Immature natural killer cell (primary cell): ENCODE results near the gene ZNF652. TPM values are rescaled to one million over a fixed set of nuclear protein-coding genes. Genes with fewer than 3 reads are reported as not detected.
"Not testable (repeated sequence)": the region's sequence is repeated elsewhere in the genome, so short reads cannot be mapped to it uniquely, and the experiment has no call there.

ENCODE experiments used
- DNase-seq, 3 donors: peaks; one replicate each; pipeline ENCODE4 v3.0.0; 2022; ENCODE audit warnings: mixed read lengths in 1 of 3
- H3K27ac Mint-ChIP-seq, 6 donors: one replicate each; pipeline ENCODE4 v1.8.0; 2020; ENCODE audit warnings: mixed read lengths in 6 of 6, mild to moderate bottlenecking in 5 of 6, inconsistent platforms in 4 of 6, moderate library complexity in 3 of 6
- H3K27me3 Mint-ChIP-seq, 3 donors: one replicate each; pipeline ENCODE4 v1.8.0; 2020 to 2021; ENCODE audit warnings: low read depth in 3 of 3, mild to moderate bottlenecking in 3 of 3, mixed read lengths in 3 of 3, moderate library complexity in 3 of 3, inconsistent platforms in 1 of 3
- H3K36me3 Mint-ChIP-seq, 3 donors: one replicate each; pipeline ENCODE4 v1.8.0; 2020; ENCODE audit warnings: mixed read lengths in 3 of 3, inconsistent platforms in 2 of 3, mild to moderate bottlenecking in 2 of 3
- H3K4me1 Mint-ChIP-seq, 2 donors: one replicate each; pipeline ENCODE4 v1.8.0; 2020; ENCODE audit warnings: inconsistent platforms in 2 of 2, mild to moderate bottlenecking in 2 of 2, mixed read lengths in 2 of 2, moderate library complexity in 1 of 2
- H3K4me3 Mint-ChIP-seq, 5 donors: one replicate each; pipeline ENCODE4 v1.8.0; 2020; ENCODE audit warnings: mild to moderate bottlenecking in 5 of 5, mixed read lengths in 5 of 5, inconsistent platforms in 3 of 5, moderate library complexity in 3 of 5
- H3K9me3 Mint-ChIP-seq, 6 donors: one replicate each; pipeline ENCODE4 v1.8.0; 2020; ENCODE audit warnings: mild to moderate bottlenecking in 6 of 6, mixed read lengths in 6 of 6, inconsistent platforms in 4 of 6, moderate library complexity in 3 of 6
- polyA plus RNA-seq, 3 donors: library from polyadenylated mRNA; unstranded; fragments of 300-500 nt; fragmentation: Illumina TruSeq; gene quantifications; one replicate each; pipeline ENCODE4 v1.2.3, GENCODE V29; 2021

The ZNF652 gene
- polyA plus RNA-seq, 3 donors from 2014 or later = 9.7 to 25.8 (median 16.0) TPM

DNA sequence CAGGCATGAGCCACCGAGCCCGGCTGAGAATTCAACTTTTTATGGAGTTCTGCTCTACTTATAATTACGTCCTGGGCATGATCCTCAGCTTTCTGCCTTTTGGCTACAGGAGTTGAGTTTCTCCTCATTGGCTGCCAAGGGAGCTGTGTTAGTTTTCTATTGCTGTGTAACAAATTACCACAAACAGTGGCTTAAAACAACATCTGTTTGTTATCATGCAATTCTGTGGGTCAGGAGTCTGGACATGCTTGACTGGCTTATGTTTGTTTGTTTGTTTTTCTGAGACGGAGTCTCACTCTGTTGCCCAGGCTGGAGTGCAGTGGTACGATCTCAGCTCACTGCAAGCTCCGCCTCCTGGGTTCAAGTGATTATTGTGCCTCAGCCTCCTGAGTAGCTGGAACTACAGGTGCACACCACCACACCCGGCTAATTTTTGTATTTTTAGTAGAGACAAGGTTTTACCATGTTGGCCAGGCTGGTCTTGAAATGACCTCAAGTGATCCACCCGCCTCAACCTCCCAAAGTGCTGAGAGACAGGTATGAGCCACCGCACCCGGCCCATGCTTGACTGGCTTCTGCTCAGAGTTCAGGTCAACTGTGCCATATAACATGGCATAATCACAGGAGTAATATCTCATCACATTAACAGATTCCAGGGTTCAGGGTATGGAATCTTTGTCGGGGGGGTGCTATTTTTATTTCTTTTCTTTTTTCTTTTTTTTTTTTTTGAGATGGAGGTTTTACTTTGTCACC lies 82.6 kb downstream of the ZNF652 start:
- not testable (repeated sequence) for H3K4me3 Mint-ChIP-seq, H3K27ac Mint-ChIP-seq, H3K27me3 Mint-ChIP-seq, H3K9me3 Mint-ChIP-seq, DNase-seq, H3K36me3 Mint-ChIP-seq, H3K4me1 Mint-ChIP-seq

DNA sequence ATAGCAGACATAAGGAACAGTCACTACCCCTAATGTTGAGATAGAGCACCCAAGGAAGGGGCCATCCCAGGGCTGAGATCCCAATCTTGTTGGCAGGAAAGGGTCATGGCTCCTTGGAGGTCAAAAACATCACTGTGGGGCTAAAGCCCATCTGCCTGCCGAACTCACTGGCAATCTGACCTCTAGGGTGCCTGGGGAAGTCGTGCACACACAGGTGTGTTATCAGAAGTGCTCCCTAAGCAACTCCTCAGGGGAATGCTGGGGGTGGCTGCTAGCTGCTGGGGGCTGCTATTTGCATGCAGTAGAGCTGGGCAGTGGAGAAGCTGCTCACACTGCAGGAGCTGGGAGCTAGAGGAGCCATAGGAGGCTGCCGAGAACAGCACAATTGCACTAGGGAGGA lies 84.0 kb downstream of the ZNF652 start:
- Mint-ChIP-seq H3K27me3 (peaks cover 1 to 3% (median 2%) of the 10 kb centered on the region in 3 donors), H3K9me3 (no peaks in the 10 kb centered on the region), H3K4me1 (no peaks in the 10 kb centered on the region), H3K4me3 (no peak overlapping the region), H3K27ac (no peak overlapping the region), H3K36me3 (no peaks in the 10 kb centered on the region)
- no peak for DNase-seq

DNA sequence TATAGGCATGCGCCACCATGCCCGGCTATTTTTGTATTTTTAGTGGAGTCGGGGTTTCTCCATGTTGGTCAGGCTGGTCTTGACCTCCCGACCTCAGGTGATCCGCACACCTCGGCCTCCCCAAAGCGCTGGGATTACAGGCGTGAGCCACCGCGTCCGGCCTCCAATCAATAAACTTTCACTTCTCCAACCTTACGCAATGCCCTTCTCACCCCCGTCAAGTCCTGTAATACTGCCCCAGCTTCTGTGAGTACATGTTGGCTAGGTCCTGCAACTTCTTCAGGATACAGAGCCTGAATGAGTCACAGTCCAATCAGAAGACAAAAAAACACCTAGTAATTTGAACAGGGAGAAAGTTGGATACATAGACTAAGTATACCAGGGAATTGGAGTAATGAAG lies 84.4 kb downstream of the ZNF652 start:
- Mint-ChIP-seq H3K36me3 (no peaks in the 10 kb centered on the region), H3K4me3 (no peak overlapping the region), H3K27me3 (peaks cover 1 to 3% (median 2%) of the 10 kb centered on the region in 3 donors), H3K4me1 (no peaks in the 10 kb centered on the region), H3K27ac (no peak overlapping the region), H3K9me3 (no peaks in the 10 kb centered on the region)
- no peak for DNase-seq

DNA sequence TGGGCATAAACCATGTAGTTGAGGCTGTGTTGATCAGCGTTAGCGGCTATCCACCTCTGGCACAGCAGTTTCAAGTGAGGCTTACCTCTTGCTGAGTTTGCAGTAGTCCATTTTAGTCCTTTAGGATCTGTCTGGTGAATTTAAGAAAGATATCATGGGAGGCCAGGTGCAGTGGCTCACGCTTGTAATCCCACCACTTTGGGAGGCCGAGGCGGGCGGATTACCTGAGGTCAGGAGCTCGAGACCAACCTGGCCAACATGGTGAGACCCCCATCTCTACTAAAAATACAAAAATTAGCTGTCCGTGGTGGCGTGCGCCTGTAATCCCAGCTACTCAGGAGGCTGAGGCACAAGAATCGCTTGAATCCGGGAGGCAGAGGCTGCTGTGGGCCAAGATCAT lies 86.1 kb downstream of the ZNF652 start:
- H3K9me3 Mint-ChIP-seq, DNase-seq, H3K27me3 Mint-ChIP-seq, H3K36me3 Mint-ChIP-seq, H3K4me1 Mint-ChIP-seq, H3K4me3 Mint-ChIP-seq, H3K27ac Mint-ChIP-seq: not testable (repeated sequence)

DNA sequence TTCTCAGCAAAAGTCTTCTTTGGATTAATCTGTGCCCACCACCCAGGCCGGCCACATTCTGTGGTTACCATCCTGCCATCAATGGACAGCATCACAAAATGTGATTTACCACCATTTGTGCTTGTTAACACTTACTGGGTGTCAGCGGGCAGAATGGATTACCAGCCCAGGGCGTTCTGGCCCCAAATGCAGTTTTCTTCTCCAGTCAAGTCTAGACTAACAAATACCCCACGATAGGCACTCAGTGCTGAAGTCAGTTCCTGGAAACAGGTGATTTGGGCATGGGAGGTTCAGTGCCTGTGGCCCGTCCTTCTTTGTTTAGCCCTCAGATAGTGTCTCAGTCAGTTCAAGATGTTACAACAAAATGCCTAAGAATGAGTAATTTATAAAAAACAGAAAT lies 92.7 kb downstream of the ZNF652 start:
- H3K4me1 Mint-ChIP-seq = no peaks in the 10 kb centered on the region
- no peak for DNase-seq
- H3K27me3 Mint-ChIP-seq = peaks cover 0 to 8% (median 3%) of the 10 kb centered on the region in 3 donors
- no peak overlapping the region for H3K4me3 Mint-ChIP-seq
- H3K36me3 Mint-ChIP-seq = no peaks in the 10 kb centered on the region
- no peaks in the 10 kb centered on the region for H3K9me3 Mint-ChIP-seq
- no peak overlapping the region for H3K27ac Mint-ChIP-seq

DNA sequence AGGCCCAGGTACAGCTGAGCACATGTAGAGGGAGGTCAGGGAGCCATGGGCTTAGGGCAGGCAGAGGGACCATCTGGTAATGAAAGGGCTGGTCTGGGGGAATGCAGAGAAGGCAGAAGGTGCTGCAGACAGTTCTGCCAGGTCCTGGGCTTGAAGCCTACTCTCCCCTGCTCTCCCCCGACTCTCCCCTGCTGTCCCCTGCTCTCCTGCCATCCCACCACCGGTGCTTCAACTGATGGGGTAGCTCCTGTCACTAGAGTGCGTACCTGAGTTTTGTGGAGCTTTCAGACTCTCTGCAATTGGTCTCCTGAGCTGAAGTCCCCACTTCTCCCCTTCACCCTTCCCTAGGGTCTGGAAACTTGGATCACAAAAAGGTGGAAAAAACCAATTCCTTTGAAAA lies 94.1 kb downstream of the ZNF652 start:
- H3K27me3 Mint-ChIP-seq = peaks cover 3 to 13% (median 3%) of the 10 kb centered on the region in 3 donors
- no peak for DNase-seq
- no peak overlapping the region for H3K4me3 Mint-ChIP-seq
- no peaks in the 10 kb centered on the region for H3K9me3 Mint-ChIP-seq
- no peaks in the 10 kb centered on the region for H3K36me3 Mint-ChIP-seq
- no peaks in the 10 kb centered on the region for H3K4me1 Mint-ChIP-seq
- H3K27ac Mint-ChIP-seq = no peak overlapping the region

DNA sequence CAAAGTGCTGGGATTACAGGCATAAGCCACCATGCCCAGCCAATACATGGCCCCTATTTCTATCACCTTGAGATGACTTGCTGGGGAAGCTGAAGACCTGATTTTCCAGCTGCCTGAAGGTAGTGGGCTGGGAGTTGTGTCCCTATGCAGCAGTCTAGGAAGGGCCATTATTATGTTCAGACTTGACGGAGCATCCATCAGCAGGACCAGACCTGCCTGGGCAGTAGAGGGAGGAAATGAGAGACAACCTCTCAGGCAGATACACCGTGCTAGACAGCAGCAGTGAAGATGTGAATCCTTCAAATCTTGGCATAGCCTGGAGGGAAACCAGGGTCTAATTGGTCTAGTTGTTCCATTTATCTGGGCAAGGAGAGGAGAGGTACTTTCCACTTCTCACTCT lies 95.8 kb downstream of the ZNF652 start:
- no peak for DNase-seq
- Mint-ChIP-seq H3K27me3 (peaks cover 3 to 13% (median 4%) of the 10 kb centered on the region in 3 donors), H3K27ac (no peak overlapping the region), H3K9me3 (no peaks in the 10 kb centered on the region), H3K4me1 (peaks cover 1 to 2% of the 10 kb centered on the region in 2 donors), H3K36me3 (no peaks in the 10 kb centered on the region), H3K4me3 (no peak overlapping the region)

DNA sequence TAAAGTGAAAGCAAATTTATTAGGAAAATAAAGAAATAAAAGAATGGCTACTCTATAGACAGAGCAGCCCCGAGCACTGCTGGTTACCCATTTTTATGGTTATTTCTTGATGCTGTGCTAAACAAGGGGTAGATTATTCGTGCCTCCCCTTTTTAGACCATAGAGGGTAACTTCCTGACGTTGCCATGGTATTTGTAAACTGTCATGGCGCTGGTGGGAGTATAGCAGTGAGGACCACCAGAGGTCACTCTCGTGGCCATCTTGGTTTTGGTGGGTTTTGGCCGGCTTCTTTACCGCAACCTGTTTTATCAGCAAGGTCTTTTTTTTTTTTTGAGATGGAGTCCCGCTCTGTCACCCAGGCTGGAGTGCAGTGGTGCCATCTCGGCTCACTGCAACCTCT lies 100.5 kb downstream of the ZNF652 start:
- peak overlapping the region in 1 of 6 donors; percentile 65 for H3K27ac Mint-ChIP-seq
- DNase-seq, H3K36me3 Mint-ChIP-seq, H3K9me3 Mint-ChIP-seq: not testable (repeated sequence)
- H3K4me1 Mint-ChIP-seq = peaks cover 9 to 16% of the 10 kb centered on the region in 2 donors
- H3K4me3 Mint-ChIP-seq = peak overlapping the region in 4 of 5 donors; percentile 76 to 81 (median 80)
- peaks cover 7 to 10% (median 7%) of the 10 kb centered on the region in 3 donors for H3K27me3 Mint-ChIP-seq

DNA sequence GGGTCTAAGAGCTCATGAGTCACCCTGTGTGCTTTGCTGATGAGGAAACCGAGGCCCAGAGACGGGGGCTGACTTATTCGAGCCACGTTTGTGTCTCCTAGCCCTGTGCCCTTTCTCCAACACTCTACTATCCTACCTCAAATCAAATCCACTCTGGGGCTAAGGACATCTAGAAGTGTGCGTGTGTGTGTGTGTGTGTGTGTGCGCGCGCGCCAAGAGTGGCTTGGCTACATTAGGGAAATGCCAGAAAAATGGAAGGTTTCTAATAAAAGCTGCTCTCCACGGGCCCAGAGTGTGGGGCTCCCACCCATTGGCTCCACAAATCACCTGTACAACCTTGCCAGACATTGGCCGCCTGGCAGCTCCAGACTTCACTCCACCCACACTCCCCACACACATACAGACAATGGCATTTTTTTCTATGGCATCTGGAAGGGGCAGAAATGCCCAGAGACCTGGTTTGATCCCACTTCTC lies 101.2 kb downstream of the ZNF652 start:
- Mint-ChIP-seq H3K36me3 (no peaks in the 10 kb centered on the region), H3K9me3 (no peaks in the 10 kb centered on the region), H3K27ac (peak overlapping the region in 3 of 6 donors; percentile 16 to 65 (median 35)), H3K4me3 (peak overlapping the region; percentile 73 to 81 (median 79)), H3K4me1 (peaks cover 9 to 16% of the 10 kb centered on the region in 2 donors), H3K27me3 (peaks cover 6 to 9% (median 7%) of the 10 kb centered on the region in 3 donors)
- peak in 1 of 3 donors; percentile 9 for DNase-seq

DNA sequence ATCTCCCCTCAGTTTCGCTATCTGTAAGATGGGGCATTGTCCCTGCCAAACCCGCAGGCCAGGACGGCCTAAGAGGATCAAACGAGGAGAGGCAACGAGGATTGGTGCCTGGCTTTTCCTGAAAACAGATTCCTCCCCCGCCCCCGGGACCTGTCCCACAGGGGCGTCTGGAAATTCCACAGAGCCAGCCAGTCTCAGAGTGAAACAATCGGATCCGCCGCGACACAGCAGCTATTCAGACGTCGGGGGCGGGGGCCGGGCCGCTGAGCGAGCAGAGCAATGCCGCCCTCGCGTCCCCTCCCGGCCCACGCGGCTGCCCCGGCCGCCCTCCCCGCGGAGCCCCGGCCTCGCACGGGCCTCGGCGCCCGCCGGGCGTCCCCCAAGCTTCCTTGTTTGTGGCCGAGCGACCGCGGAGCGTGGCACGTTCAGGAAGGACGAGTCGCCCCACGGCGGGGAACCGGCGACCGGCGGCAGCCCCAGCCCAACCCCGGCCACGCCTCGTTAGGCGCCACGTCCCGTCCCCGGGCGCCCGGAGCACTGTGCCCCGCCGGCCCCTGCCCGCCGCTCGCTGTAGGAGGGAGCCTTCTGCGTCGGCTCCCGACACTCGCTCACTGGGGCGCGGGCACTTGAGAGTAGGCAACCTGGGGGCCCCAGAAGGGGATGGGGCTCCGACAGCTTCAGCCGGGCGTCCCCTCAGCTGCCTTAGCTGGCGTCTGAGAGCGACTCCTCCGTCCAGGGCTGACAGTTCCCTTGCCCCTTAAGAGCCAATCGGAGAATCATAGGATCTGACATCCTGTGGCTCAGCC lies 101.8 kb downstream of the ZNF652 start:
- H3K4me3 Mint-ChIP-seq = peak overlapping the region; percentile 76 to 87 (median 82)
- peaks cover 6 to 8% (median 7%) of the 10 kb centered on the region in 3 donors for H3K27me3 Mint-ChIP-seq
- H3K4me1 Mint-ChIP-seq = peaks cover 9 to 16% of the 10 kb centered on the region in 2 donors
- H3K9me3 Mint-ChIP-seq = no peaks in the 10 kb centered on the region
- peak overlapping the region in 4 of 6 donors; percentile 35 to 73 (median 58) for H3K27ac Mint-ChIP-seq
- peak; percentile 58 to 63 (median 60) for DNase-seq
- no peaks in the 10 kb centered on the region for H3K36me3 Mint-ChIP-seq

DNA sequence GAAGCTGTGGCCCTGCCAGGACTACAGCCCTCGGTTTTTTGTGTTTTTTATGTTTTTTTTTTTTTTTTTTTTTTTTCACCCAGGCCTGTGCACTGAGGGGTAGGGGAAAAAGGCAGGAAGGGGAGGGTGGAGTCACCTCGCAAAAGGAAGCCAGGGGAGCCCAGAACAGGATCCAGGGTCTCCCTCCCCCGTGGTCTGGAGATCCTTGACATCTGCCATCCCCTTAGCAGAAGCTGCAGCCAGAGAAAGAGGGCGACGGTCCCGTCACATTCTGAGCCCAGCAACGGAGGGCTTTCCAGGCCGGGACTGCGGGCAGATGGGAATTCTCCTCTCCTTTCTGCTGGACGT lies 102.4 kb downstream of the ZNF652 start:
- Mint-ChIP-seq H3K27me3 (peaks cover 4 to 7% (median 6%) of the 10 kb centered on the region in 3 donors), H3K36me3 (no peaks in the 10 kb centered on the region), H3K4me1 (peaks cover 9 to 16% of the 10 kb centered on the region in 2 donors), H3K4me3 (peak overlapping the region; percentile 76 to 87 (median 82)), H3K27ac (peak overlapping the region in 1 of 6 donors; percentile 51), H3K9me3 (no peaks in the 10 kb centered on the region)
- DNase-seq = no peak

DNA sequence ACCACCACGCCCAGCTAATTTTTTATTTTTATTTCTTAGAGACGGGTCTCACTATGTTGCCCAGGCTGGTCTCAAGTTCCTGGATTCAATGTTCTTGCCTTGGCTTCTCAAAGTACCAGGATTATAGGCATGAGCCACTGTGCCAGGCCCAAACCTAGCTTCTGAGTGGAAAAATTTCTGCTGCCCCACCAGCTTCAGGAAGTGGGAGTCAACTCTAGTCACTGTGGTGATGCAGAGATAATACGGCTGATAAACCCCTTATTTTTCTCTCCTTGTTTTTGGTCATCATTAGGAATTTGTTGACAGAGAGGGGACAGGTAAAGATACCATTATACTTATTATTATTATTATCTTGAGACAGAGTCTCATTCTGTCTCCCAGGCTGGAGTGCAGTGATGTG lies 103.7 kb downstream of the ZNF652 start:
- peaks cover 2 to 7% (median 6%) of the 10 kb centered on the region in 3 donors for H3K27me3 Mint-ChIP-seq
- H3K4me1 Mint-ChIP-seq = peaks cover 9 to 16% of the 10 kb centered on the region in 2 donors
- no peak overlapping the region for H3K4me3 Mint-ChIP-seq
- no peak overlapping the region for H3K27ac Mint-ChIP-seq
- H3K36me3 Mint-ChIP-seq = no peaks in the 10 kb centered on the region
- no peak for DNase-seq
- no peaks in the 10 kb centered on the region for H3K9me3 Mint-ChIP-seq

DNA sequence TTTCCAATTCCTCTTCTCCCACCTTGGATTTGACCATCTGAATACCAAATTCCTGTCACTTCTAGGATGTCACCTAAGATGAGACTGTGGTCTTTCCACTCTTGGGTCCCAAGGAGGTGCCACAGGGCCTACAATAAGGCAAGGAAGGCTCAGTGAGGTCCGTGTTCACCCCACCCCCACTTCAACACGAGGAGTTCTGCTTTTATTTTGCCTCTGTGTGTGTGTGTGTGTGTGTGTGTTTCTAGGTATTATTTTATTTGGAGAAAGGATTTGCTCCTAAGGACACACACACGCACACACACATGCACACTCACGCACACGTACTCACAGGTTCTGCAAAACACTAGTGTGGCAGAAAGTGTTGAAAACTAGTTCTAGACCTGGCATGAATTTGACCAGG lies 106.9 kb downstream of the ZNF652 start:
- H3K9me3 Mint-ChIP-seq = no peaks in the 10 kb centered on the region
- H3K27ac Mint-ChIP-seq = no peak overlapping the region
- H3K4me3 Mint-ChIP-seq = no peak overlapping the region
- peaks cover 0 to 3% (median 0%) of the 10 kb centered on the region in 3 donors for H3K36me3 Mint-ChIP-seq
- peaks cover 0 to 6% of the 10 kb centered on the region in 2 donors for H3K4me1 Mint-ChIP-seq
- no peak for DNase-seq
- H3K27me3 Mint-ChIP-seq = no peaks in the 10 kb centered on the region

DNA sequence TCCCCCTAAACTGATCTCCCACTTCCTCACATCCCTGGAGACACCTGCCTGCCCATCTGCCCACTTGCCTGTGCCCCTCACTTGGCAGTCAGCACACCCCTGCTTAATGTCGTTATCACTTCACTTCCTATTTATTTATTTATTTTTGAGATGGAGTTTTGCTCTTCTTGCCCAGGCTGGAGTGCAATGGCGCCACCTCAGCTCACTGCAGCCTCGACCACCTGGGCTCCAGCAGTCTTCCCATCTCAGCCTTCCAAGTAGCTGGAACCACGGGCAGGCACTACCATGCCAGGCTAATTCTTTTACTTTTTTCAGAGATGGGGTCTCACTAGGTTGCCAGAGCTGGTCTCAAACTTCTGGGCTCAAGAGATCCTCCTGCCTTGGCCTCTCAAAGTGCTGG lies 108.0 kb downstream of the ZNF652 start:
- Mint-ChIP-seq H3K4me3 (no peak overlapping the region), H3K27ac (no peak overlapping the region), H3K9me3 (no peaks in the 10 kb centered on the region), H3K4me1 (no peaks in the 10 kb centered on the region), H3K36me3 (peaks cover 0 to 3% (median 0%) of the 10 kb centered on the region in 3 donors), H3K27me3 (peaks cover 0 to 2% (median 0%) of the 10 kb centered on the region in 3 donors)
- DNase-seq = no peak
